Mesenteric fat pad (tissue), 1 donor: ENCODE data around the gene ZNF274. TPM values are rescaled to one million over a fixed set of nuclear protein-coding genes. Genes with fewer than 3 reads are reported as not detected.

Experiments
- total RNA-seq: library from RNA; stranded (reverse); fragmentation: NEBNext Ultra II Directional; extraction: Animal tissue kit (Norgen Biotek cat#: 25700); gene quantifications from one replicate; pipeline ENCODE4 v1.2.1, GENCODE V29; 2021
- donor health status: DM: yes; HTN: yes; CAD: no.

Gene ZNF274
- total RNA-seq, 1 donor from 2014 or later = 20.5 TPM

Other genes starting within 250 kb of the ZNF274 start
- 5.2 TPM for gene ZNF418, start 247.7 kb upstream of the ZNF274 start, total RNA-seq
- gene ZNF256, start 235.4 kb upstream of the ZNF274 start, total RNA-seq = 4.0 TPM
- 1.3 TPM for gene C19orf18, start 208.5 kb upstream of the ZNF274 start, total RNA-seq
- gene ZNF606, start 180.2 kb upstream of the ZNF274 start, total RNA-seq = 7.9 TPM
- gene ZSCAN1, start 149.0 kb upstream of the ZNF274 start, total RNA-seq = not detected
- 3.5 TPM for gene ZNF135, start 123.8 kb upstream of the ZNF274 start, total RNA-seq
- gene ZSCAN18, start 84.8 kb upstream of the ZNF274 start, total RNA-seq = 34.8 TPM
- 8.3 TPM for gene ZNF329, start 32.3 kb upstream of the ZNF274 start, total RNA-seq
- gene ZNF544, start 45.9 kb downstream of the ZNF274 start, total RNA-seq = 25.2 TPM
- gene ZNF8, start 95.9 kb downstream of the ZNF274 start, total RNA-seq = 5.1 TPM
- gene ERVK3-1, start 122.3 kb downstream of the ZNF274 start, total RNA-seq = 30.6 TPM
- gene ZSCAN22, start 143.9 kb downstream of the ZNF274 start, total RNA-seq = 2.5 TPM
- 8.4 TPM for gene A1BG, start 170.4 kb downstream of the ZNF274 start, total RNA-seq
- 0.19 TPM for gene ZNF497, start 179.7 kb downstream of the ZNF274 start, total RNA-seq
- 0.48 TPM for gene ZNF837, start 198.0 kb downstream of the ZNF274 start, total RNA-seq
- 673 TPM for gene RPS5, start 204.2 kb downstream of the ZNF274 start, total RNA-seq
- not detected for gene RNF225, start 212.6 kb downstream of the ZNF274 start, total RNA-seq
- gene ZNF584, start 225.6 kb downstream of the ZNF274 start, total RNA-seq = 15.4 TPM